SK-N-MC (cell line): ENCODE data around the gene PHF2.

ENCODE experiments used
- EZH2 ChIP-seq: fragments of 200-600 bp; sonication (generic); IDR thresholded peaks from one replicate; pipeline ENCODE4 v1.6.1; 2017; ENCODE audit warnings: antibody characterized with exemption
- FOXP2 ChIP-seq: optimal IDR thresholded peaks from 2 replicates; pipeline ENCODE3; 2011; ENCODE audit warnings: mild to moderate bottlenecking, moderate library complexity; ENCODE audit not compliant: insufficient read depth; ENCODE audit errors: extremely low read length, control extremely low read depth
- POLR2AphosphoS5 ChIP-seq: IDR thresholded peaks from 2 replicates; pipeline ENCODE4 v1.6.1; 2012; ENCODE audit warnings: mild to moderate bottlenecking, low read depth, low read length, borderline replicate concordance

DNA sequence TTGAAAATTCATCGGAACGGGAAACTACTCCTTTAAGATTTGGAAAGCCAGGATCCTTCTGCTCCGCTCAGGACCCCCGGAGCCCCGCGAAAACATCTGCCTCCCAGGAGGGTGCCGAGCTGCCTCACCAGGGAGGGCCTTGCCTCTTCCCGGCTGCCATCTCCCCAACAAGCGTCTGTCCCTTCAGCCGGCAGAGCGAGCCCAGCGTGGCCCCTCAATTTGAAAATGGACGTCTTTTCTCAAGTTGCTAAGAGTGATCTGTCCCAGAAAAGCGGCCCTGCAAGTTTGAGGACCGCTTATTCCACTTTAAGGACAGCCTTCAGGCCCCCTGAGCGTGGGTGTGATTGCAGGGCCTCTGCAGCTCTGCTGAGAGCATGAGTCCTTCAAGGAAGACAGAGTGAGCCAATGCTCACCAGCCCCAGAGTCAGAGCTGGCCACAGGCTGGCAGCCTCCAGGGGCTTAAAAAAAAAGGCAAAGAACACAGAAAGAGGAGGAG lies 101.3 kb downstream of the PHF2 start:
- no peak for TF ChIP-seq EZH2
- TF ChIP-seq POLR2AphosphoS5: no peak
- TF ChIP-seq FOXP2: no peak
